Activated naive CD4-positive, alpha-beta T cell treated with anti-CD3 and anti-CD28 coated beads for 36 hours (primary cell): ENCODE data around the gene NDUFA13. TPM values are rescaled to one million over a fixed set of nuclear protein-coding genes. Genes with fewer than 3 reads are reported as not detected.

Experiments used
- CTCF ChIA-PET: fragments of 350-600 bp; sonication (Branson Sonifier 250); formaldehyde crosslinking; loops from one replicate; lab custom pipeline; 2021; ENCODE audit warnings: antibody characterized with exemption; lab: Charles Lee
- DNase-seq: peaks from one replicate; pipeline ENCODE4 v3.0.0-alpha.2; 2020
- H3K27ac Mint-ChIP-seq: one replicate; pipeline ENCODE4 v1.8.0; 2021; ENCODE audit warnings: mild to moderate bottlenecking, mixed read lengths
- H3K27me3 Mint-ChIP-seq: one replicate; pipeline ENCODE4 v1.8.0; 2021; ENCODE audit warnings: low read depth, mixed read lengths
- H3K36me3 Mint-ChIP-seq: one replicate; pipeline ENCODE4 v1.8.0; 2021; ENCODE audit warnings: low read depth, mixed read lengths
- H3K4me1 Mint-ChIP-seq: one replicate; pipeline ENCODE4 v1.8.0; 2021; ENCODE audit warnings: low read depth, mixed read lengths
- H3K4me3 Mint-ChIP-seq: one replicate; pipeline ENCODE4 v1.8.0; 2021; ENCODE audit warnings: mild to moderate bottlenecking, moderate library complexity, mixed read lengths
- H3K9me3 Mint-ChIP-seq: one replicate; pipeline ENCODE4 v1.8.0; 2021; ENCODE audit warnings: mixed read lengths
- intact Hi-C: fragments of 100-400 bp; cut with micrococcal nuclease; formaldehyde crosslinking; loops from one replicate; pipeline ENCODE4 v1.15.1; 2023
- total RNA-seq, 2 experiments: library from RNA; stranded (reverse); gene quantifications; one replicate each; pipeline ENCODE4 v1.2.3, GENCODE V29; 2021

The NDUFA13 gene
- total RNA-seq, 2 experiments from 2014 or later, result 351 to 376 TPM

DNA sequence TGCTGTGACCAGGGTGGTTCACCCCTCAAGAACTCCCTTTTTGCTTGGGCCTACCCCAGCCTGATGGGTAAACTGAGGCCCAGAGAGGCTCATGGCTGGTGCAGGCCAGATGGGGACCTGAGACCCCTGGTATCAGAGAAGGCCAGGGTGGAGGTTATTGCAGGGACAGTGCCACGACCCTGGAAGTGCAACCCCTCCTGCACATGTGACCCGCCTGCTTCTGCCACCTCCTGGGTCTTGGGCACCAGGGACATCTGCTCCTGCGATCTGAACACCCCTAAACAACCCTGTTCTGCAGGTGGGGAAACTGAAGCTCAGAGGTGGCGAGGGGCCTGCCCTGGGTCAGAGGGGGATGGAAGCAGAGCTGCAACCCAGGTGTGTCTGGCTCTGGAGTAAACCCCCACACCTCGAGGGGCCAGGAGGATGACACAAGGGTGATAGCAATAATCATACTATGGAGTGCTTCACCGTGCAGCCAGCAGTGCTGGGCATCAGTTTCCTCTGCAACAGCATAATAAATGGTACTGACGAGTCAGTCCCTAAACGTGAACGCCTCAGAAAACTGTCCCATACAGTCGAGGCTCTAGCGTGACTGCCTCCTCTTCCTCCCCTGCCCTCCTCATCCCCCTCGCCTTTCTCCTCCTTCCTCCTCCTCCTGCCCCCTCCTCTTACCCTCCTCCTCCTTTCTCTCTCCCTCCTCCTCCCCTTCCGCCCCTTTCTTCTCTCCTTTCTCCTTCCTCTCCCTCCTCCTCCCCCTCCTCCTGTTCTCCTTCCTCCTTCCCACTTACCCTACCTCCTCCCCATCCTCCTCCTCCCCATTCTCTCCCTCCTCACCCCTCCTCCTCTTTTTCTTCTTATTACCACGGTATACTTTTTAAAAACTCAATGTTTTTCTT, 17.0 kb downstream of the NDUFA13 start:
- Mint-ChIP-seq H3K4me3 (no peak overlapping the region), H3K27ac (no peak overlapping the region), H3K9me3 (no peaks in the 10 kb centered on the region), H3K4me1 (peaks cover 16% of the 10 kb centered on the region), H3K36me3 (peaks cover 5% of the 10 kb centered on the region), H3K27me3 (no peaks in the 10 kb centered on the region)
- intact Hi-C loops, result loop anchor here (1.0 to 10.0 kb wide), 4 partner anchors 22 to 426 kb away; partner anchors contain the start of gene GMIP
- DNase-seq, result no peak
- CTCF ChIA-PET, result interaction anchor here (0.6 to 5.9 kb wide), 30 partner anchors 8 to 485 kb away, joined by 3 to 46 read pairs (median 5); partner anchors contain the start of genes GMIP, NDUFA13, PBX4 and TSSK6

DNA sequence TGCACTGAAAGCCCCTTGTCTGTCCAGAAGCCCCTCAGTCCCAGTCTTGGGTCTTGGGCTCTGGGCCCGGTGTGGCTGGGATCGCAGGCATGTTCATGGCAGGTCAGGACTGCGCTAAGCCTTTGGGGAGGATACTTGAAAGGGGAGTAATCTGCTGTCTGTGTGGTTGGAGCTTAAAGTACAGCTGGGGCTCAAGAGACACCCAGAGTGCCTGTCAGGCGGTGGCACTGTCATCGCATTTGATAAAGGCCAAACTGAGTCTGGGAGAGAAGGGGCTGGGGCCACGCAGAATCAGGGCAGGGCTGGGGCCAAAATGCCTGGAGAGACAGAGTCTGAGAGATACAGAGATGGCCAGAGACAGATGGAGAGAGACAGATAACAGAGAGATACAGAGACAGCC, 17.8 kb downstream of the NDUFA13 start:
- no peak overlapping the region for H3K4me3 Mint-ChIP-seq
- peaks cover 3% of the 10 kb centered on the region for H3K27me3 Mint-ChIP-seq
- H3K4me1 Mint-ChIP-seq, result peaks cover 21% of the 10 kb centered on the region
- CTCF ChIA-PET, result interaction anchor here (5.9 kb wide), 1 partner anchor 111 kb away, joined by 46 read pairs; the partner anchor contains the start of gene GMIP
- H3K36me3 Mint-ChIP-seq, result peaks cover 5% of the 10 kb centered on the region
- no peaks in the 10 kb centered on the region for H3K9me3 Mint-ChIP-seq
- intact Hi-C loops, result loop anchor here (2.0 to 10.0 kb wide), 2 partner anchors 21 to 241 kb away; no protein-coding TSS in a partner anchor
- DNase-seq, result no peak
- peak overlapping the region; percentile 63 for H3K27ac Mint-ChIP-seq

- H3K27ac Mint-ChIP-seq, result no peak overlapping the region
- H3K9me3 Mint-ChIP-seq, result no peaks in the 10 kb centered on the region
- H3K36me3 Mint-ChIP-seq, result peaks cover 3% of the 10 kb centered on the region
- no peak for DNase-seq
- H3K4me1 Mint-ChIP-seq, result peaks cover 25% of the 10 kb centered on the region
- H3K27me3 Mint-ChIP-seq, result peaks cover 5% of the 10 kb centered on the region
- no peak overlapping the region for H3K4me3 Mint-ChIP-seq
- intact Hi-C loops, result loop anchor here (5.0 to 10.0 kb wide), 2 partner anchors 198 to 240 kb away; partner anchors contain the start of gene ZNF14
- CTCF ChIA-PET, result interaction anchor here (0.9 kb wide), 1 partner anchor 20 kb away, joined by 7 read pairs; no protein-coding TSS in a partner anchor
Observed at GRCh38 chr19:19534556-19535265, 18.7 kb downstream of the NDUFA13 start.

- H3K36me3 Mint-ChIP-seq, result peaks cover 3% of the 10 kb centered on the region
- CTCF ChIA-PET, result interaction anchor here (0.9 to 1.1 kb wide), 2 partner anchors 19 to 20 kb away, joined by 4 to 7 read pairs; no protein-coding TSS in a partner anchor
- H3K27ac Mint-ChIP-seq, result no peak overlapping the region
- intact Hi-C loops, result loop anchor here (5.0 to 10.0 kb wide), 2 partner anchors 197 to 239 kb away; partner anchors contain the start of gene ZNF14
- H3K4me1 Mint-ChIP-seq, result peaks cover 26% of the 10 kb centered on the region
- H3K27me3 Mint-ChIP-seq, result peaks cover 6% of the 10 kb centered on the region
- H3K4me3 Mint-ChIP-seq, result no peak overlapping the region
- no peaks in the 10 kb centered on the region for H3K9me3 Mint-ChIP-seq
- DNase-seq, result no peak
Observed at GRCh38 chr19:19535311-19536191, 19.5 kb downstream of the NDUFA13 start.

DNA sequence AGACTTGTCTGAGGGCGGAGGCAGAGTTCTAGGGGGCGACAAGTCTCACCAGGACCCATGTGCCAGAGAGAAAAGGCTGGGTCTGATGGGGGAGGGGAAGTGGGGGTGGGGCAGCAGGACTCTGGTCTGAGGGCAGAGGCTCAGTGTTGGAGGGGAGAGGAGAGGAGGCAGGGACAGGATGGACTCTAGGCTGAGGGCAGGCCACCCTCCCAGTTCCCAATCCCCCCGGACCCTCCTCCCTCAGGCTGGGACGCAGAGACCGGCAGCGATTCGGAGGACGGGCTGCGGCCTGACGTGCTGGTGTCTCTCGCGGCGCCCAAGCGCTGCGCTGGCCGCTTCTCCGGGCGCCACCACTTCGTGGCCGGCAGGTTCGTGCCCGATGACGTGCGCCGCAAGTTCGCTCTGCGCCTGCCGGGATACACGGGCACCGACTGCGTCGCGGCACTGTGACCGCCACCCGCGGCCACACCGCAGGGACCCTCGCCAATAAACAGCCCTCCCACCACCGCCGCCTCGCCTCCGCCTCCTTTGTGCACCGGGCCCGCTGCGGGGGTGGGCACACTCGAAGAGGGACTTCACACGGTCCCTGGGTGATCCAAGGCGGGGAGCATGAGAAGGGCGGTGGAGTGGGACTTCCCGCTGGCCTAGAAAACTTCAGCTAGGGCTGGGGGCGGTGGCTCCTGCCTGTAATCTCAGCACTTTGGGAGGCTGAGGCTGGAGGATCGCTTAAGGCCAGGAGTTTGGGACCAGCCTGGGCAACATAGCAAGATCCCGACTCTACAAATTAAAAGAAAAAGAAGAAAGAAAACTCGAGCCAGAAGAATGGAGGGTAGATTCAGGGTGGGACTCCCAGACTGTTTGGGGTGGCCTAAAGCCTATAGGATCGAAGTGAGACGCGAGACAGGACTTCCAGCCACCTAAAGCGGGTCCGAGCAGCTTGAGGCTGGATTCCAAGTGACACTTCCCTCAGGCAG, 21.3 kb downstream of the NDUFA13 start:
- peaks cover 36% of the 10 kb centered on the region for H3K4me1 Mint-ChIP-seq
- intact Hi-C loops, result loop anchor here (5.0 to 10.0 kb wide), 2 partner anchors 195 to 237 kb away; partner anchors contain the start of gene ZNF14
- H3K27me3 Mint-ChIP-seq, result peaks cover 8% of the 10 kb centered on the region
- no peak overlapping the region for H3K27ac Mint-ChIP-seq
- DNase-seq, result no peak
- no peaks in the 10 kb centered on the region for H3K9me3 Mint-ChIP-seq
- H3K36me3 Mint-ChIP-seq, result no peaks in the 10 kb centered on the region
- CTCF ChIA-PET, result interaction anchor here (1.3 to 3.0 kb wide), 2 partner anchors 15 to 17 kb away, joined by 4 to 12 read pairs; no protein-coding TSS in a partner anchor
- H3K4me3 Mint-ChIP-seq, result peak overlapping the region; percentile 48

- peak within 1 kb of the TSS; percentile 48 for H3K4me3 Mint-ChIP-seq
- H3K27me3 Mint-ChIP-seq, result peaks cover 8% of the 10 kb centered on the region
- CTCF ChIA-PET, result interaction anchor here (1.2 to 3.0 kb wide), 3 partner anchors 14 to 106 kb away, joined by 4 to 12 read pairs (median 4); partner anchors contain the start of gene GMIP
- no peaks in the 10 kb centered on the region for H3K9me3 Mint-ChIP-seq
- no peaks in the 10 kb centered on the region for H3K36me3 Mint-ChIP-seq
- no peak within 1 kb of the TSS for H3K27ac Mint-ChIP-seq
- intact Hi-C loops, result loop anchor here (5.0 to 10.0 kb wide), 2 partner anchors 194 to 237 kb away; partner anchors contain the start of gene ZNF14
- peaks cover 36% of the 10 kb centered on the region for H3K4me1 Mint-ChIP-seq
- DNase-seq, result peak; percentile 38
Observed at GRCh38 chr19:19538061-19538784, 22.2 kb downstream of the NDUFA13 start, which contains the start of gene CILP2. Gene CILP2 (plus strand): TSS chr19:19538265. CDS start chr19:19538350, 85 bp downstream.

- peaks cover 36% of the 10 kb centered on the region for H3K4me1 Mint-ChIP-seq
- H3K27me3 Mint-ChIP-seq, result peaks cover 8% of the 10 kb centered on the region
- no peaks in the 10 kb centered on the region for H3K9me3 Mint-ChIP-seq
- intact Hi-C loops, result loop anchor here (5.0 to 10.0 kb wide), 2 partner anchors 194 to 236 kb away; partner anchors contain the start of gene ZNF14
- peak overlapping the region; percentile 8 for H3K4me3 Mint-ChIP-seq
- H3K27ac Mint-ChIP-seq, result no peak overlapping the region
- no peaks in the 10 kb centered on the region for H3K36me3 Mint-ChIP-seq
- CTCF ChIA-PET, result interaction anchor here (1.2 to 3.0 kb wide), 3 partner anchors 14 to 105 kb away, joined by 4 to 12 read pairs (median 4); partner anchors contain the start of gene GMIP
- no peak for DNase-seq
Observed at GRCh38 chr19:19538785-19539166, 22.8 kb downstream of the NDUFA13 start.

- Mint-ChIP-seq H3K27me3 (peaks cover 8% of the 10 kb centered on the region), H3K4me1 (peaks cover 33% of the 10 kb centered on the region), H3K9me3 (no peaks in the 10 kb centered on the region), H3K27ac (no peak overlapping the region), H3K36me3 (no peaks in the 10 kb centered on the region), H3K4me3 (no peak overlapping the region)
- intact Hi-C loops, result loop anchor here (1.0 to 10.0 kb wide), 3 partner anchors 59 to 235 kb away; partner anchors contain the start of gene ZNF14
- CTCF ChIA-PET, result interaction anchor here (1.2 kb wide), 1 partner anchor 104 kb away, joined by 4 read pairs; the partner anchor contains the start of gene GMIP
- DNase-seq, result no peak
Observed at GRCh38 chr19:19539698-19540063, 23.7 kb downstream of the NDUFA13 start.

DNA sequence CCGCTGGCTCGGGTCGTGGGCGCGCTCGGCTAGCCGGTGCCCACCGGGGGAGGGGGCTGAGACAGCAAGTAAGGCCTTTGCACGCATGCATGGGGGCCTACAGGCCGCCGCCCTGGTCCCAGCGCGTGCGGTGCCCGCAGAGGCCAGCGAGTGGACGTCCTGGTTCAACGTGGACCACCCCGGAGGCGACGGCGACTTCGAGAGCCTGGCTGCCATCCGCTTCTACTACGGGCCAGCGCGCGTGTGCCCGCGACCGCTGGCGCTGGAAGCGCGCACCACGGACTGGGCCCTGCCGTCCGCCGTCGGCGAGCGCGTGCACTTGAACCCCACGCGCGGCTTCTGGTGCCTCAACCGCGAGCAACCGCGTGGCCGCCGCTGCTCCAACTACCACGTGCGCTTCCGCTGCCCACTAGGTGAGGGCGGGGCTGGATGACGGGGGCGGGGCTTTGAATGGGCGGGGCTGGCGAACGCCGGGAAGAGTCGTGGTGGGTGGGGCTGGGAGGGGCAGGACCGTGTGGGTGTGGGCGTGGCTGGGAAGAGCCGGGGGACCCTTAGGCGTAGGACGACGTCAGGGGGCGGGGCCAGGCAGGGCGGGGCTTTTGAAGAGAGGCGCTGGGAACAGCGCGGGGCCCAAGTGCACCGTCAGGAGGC, 24.2 kb downstream of the NDUFA13 start:
- Mint-ChIP-seq H3K9me3 (no peaks in the 10 kb centered on the region), H3K4me3 (peak overlapping the region; percentile 62), H3K27ac (no peak overlapping the region), H3K4me1 (peaks cover 33% of the 10 kb centered on the region), H3K27me3 (peaks cover 8% of the 10 kb centered on the region), H3K36me3 (no peaks in the 10 kb centered on the region)
- CTCF ChIA-PET, result interaction anchor here (1.6 kb wide), 1 partner anchor 8 kb away, joined by 14 read pairs; no protein-coding TSS in a partner anchor
- intact Hi-C loops, result loop anchor here (1.0 kb wide), 1 partner anchor 58 kb away; no protein-coding TSS in a partner anchor
- DNase-seq, result peak; percentile 77
